ENCODE results near the gene TMEM205. TPM values are rescaled to one million over a fixed set of nuclear protein-coding genes. Genes with fewer than 3 reads are reported as not detected.
"Not testable (repeated sequence)": the region's sequence is repeated elsewhere in the genome, so short reads cannot be mapped to it uniquely, and the experiment has no call there.

Gene TMEM205
- total RNA-seq, 5 donors from 2014 or later (not counting 1 experiment from before 2014, with no cell fraction given): 15.6 to 32.9 (median 27.0) TPM

GRCh38 chr19:11322269-11323024 lies 23.6 kb downstream of the TMEM205 start:
- Mint-ChIP-seq H3K4me1 (peaks cover 13 to 20% (median 19%) of the 10 kb centered on the region in 3 donors), H3K36me3 (peaks cover 14% of the 10 kb centered on the region), H3K27ac (no peak overlapping the region), H3K4me3 (no peak overlapping the region), H3K27me3 (peaks cover 6 to 7% of the 10 kb centered on the region in 2 donors), H3K9me3 (no peaks in the 10 kb centered on the region)
- Histone ChIP-seq H3K27ac (ENCODE audit: low read length) (no peak overlapping the region), H3K9me3 (no peaks in the 10 kb centered on the region), H3K36me3 (ENCODE audit: control insufficient read depth in 2 of 2, extremely low read depth in 1 of 2, insufficient read depth in 1 of 2, low read length in 1 of 2) (peaks cover 2 to 4% of the 10 kb centered on the region in 2 donors), H3K4me1 (ENCODE audit: control insufficient read depth in 1 of 2, extremely low read depth in 1 of 2, insufficient read depth in 2 of 2, low read length in 2 of 2) (peaks cover 2 to 12% of the 10 kb centered on the region in 2 experiments), H3K27me3 (replicated peaks in 1 of 2; ENCODE audit: control insufficient read depth in 2 of 2, extremely low read depth in 1 of 2, insufficient read depth in 2 of 2, low read length in 1 of 2) (peaks cover 0 to 17% of the 10 kb centered on the region in 2 experiments), H3K4me3 (ENCODE audit: control insufficient read depth in 1 of 2, extremely low read depth in 1 of 2, low read length in 1 of 2) (no peak overlapping the region)
- DNase-seq: no peak
- no peak for ATAC-seq (replicated peaks in 1 of 4)
- WGBS (ENCODE audit: insufficient coverage): 100% methylated on average over 4 of the region's 7 CpGs
- CTCF ChIA-PET: no interaction called here
- POLR2A ChIA-PET: interaction anchor here in 1 of 2 donors (0.8 kb wide), 1 partner anchor 24 kb away, joined by 3 read pairs; the partner anchor contains the start of genes CCDC159 and TMEM205

GRCh38 chr19:11321191-11322126 lies 24.6 kb downstream of the TMEM205 start:
- H3K9me3 Mint-ChIP-seq: no peaks in the 10 kb centered on the region
- H3K36me3 Mint-ChIP-seq: peaks cover 7% of the 10 kb centered on the region
- no peak for DNase-seq
- Histone ChIP-seq H3K27me3 (replicated peaks in 1 of 2; ENCODE audit: control insufficient read depth in 2 of 2, extremely low read depth in 1 of 2, insufficient read depth in 2 of 2, low read length in 1 of 2) (peaks cover 0 to 17% of the 10 kb centered on the region in 2 experiments), H3K36me3 (ENCODE audit: control insufficient read depth in 2 of 2, extremely low read depth in 1 of 2, insufficient read depth in 1 of 2, low read length in 1 of 2) (peaks cover under 1 to 2% of the 10 kb centered on the region in 2 donors), H3K9me3 (no peaks in the 10 kb centered on the region), H3K4me1 (ENCODE audit: control insufficient read depth in 1 of 2, extremely low read depth in 1 of 2, insufficient read depth in 2 of 2, low read length in 2 of 2) (peaks cover 2 to 12% of the 10 kb centered on the region in 2 experiments), H3K27ac (ENCODE audit: low read length) (no peak overlapping the region), H3K4me3 (ENCODE audit: control insufficient read depth in 1 of 2, extremely low read depth in 1 of 2, low read length in 1 of 2) (no peak overlapping the region)
- no peak for ATAC-seq (replicated peaks in 1 of 4)
- H3K27me3 Mint-ChIP-seq: peaks cover 7 to 11% of the 10 kb centered on the region in 2 donors
- ChIA-PET CTCF (no interaction called here), POLR2A (no interaction called here)
- H3K4me3 Mint-ChIP-seq: no peak overlapping the region
- H3K4me1 Mint-ChIP-seq: peaks cover 13 to 20% (median 19%) of the 10 kb centered on the region in 3 donors
- no peak overlapping the region for H3K27ac Mint-ChIP-seq
- 94% methylated on average over 5 of the region's 14 CpGs for WGBS (ENCODE audit: insufficient coverage)

GRCh38 chr19:11320278-11320995 lies 25.6 kb downstream of the TMEM205 start:
- POLR2A ChIA-PET; H3K27ac ChIP-seq (ENCODE audit: low read length); H3K4me3 Mint-ChIP-seq; DNase-seq; H3K36me3 ChIP-seq (ENCODE audit: control insufficient read depth in 2 of 2, extremely low read depth in 1 of 2, insufficient read depth in 1 of 2, low read length in 1 of 2); ATAC-seq (replicated peaks in 1 of 4); H3K4me3 ChIP-seq (ENCODE audit: control insufficient read depth in 1 of 2, extremely low read depth in 1 of 2, low read length in 1 of 2); H3K36me3 Mint-ChIP-seq; H3K9me3 Mint-ChIP-seq; H3K9me3 ChIP-seq; H3K27ac Mint-ChIP-seq: not testable (repeated sequence)
- peaks cover 7 to 11% of the 10 kb centered on the region in 2 donors for H3K27me3 Mint-ChIP-seq
- peaks cover 13 to 20% (median 19%) of the 10 kb centered on the region in 3 donors for H3K4me1 Mint-ChIP-seq
- Histone ChIP-seq H3K4me1 (ENCODE audit: control insufficient read depth in 1 of 2, extremely low read depth in 1 of 2, insufficient read depth in 2 of 2, low read length in 2 of 2) (peaks cover 2 to 12% of the 10 kb centered on the region in 2 experiments), H3K27me3 (replicated peaks in 1 of 2; ENCODE audit: control insufficient read depth in 2 of 2, extremely low read depth in 1 of 2, insufficient read depth in 2 of 2, low read length in 1 of 2) (peaks cover 0 to 17% of the 10 kb centered on the region in 2 experiments)
- 88% methylated on average over 1 of the region's 9 CpGs for WGBS (ENCODE audit: insufficient coverage)
- CTCF ChIA-PET: interaction anchor here in 1 of 2 donors (0.6 kb wide), 1 partner anchor 100 kb away, joined by 7 read pairs; no protein-coding TSS in a partner anchor

DNA sequence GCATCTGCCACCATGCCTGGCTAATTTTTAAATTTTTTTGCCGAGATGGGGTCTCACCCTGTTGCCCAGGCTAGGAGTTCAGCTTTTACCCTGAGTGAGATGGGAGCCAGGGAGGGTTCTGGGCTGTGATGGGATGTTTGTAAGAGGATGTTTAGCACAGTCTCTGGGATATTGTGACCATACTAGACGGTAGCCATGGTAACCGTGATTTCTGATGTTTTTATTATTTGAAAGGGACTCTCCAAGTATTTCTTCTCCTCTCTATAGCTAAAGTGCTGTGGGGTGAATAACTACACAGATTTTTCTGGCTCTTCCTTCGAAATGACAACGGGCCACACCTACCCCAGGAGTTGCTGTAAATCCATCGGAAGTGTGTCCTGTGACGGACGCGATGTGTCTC lies 39.7 kb downstream of the TMEM205 start:
- Mint-ChIP-seq H3K4me3 (no peak overlapping the region), H3K4me1 (no peaks in the 10 kb centered on the region), H3K9me3 (no peaks in the 10 kb centered on the region), H3K36me3 (no peaks in the 10 kb centered on the region), H3K27me3 (peaks cover 6 to 9% of the 10 kb centered on the region in 2 donors), H3K27ac (no peak overlapping the region)
- H3K9me3 ChIP-seq: no peaks in the 10 kb centered on the region
- H3K4me3 ChIP-seq (ENCODE audit: control insufficient read depth in 1 of 2, extremely low read depth in 1 of 2, low read length in 1 of 2): no peak overlapping the region
- ChIA-PET CTCF (no interaction called here), POLR2A (no interaction called here)
- DNase-seq (no peak), ATAC-seq (replicated peaks in 1 of 4) (no peak)
- WGBS (ENCODE audit: insufficient coverage): 90% methylated on average over 1 of the region's 9 CpGs
- H3K27me3 ChIP-seq (replicated peaks in 1 of 2; ENCODE audit: control insufficient read depth in 2 of 2, extremely low read depth in 1 of 2, insufficient read depth in 2 of 2, low read length in 1 of 2): peaks cover 0 to 15% of the 10 kb centered on the region in 2 experiments
- H3K36me3 ChIP-seq (ENCODE audit: control insufficient read depth in 2 of 2, extremely low read depth in 1 of 2, insufficient read depth in 1 of 2, low read length in 1 of 2): no peaks in the 10 kb centered on the region
- H3K27ac ChIP-seq (ENCODE audit: low read length): no peak overlapping the region
- no peaks in the 10 kb centered on the region for H3K4me1 ChIP-seq (ENCODE audit: control insufficient read depth in 1 of 2, extremely low read depth in 1 of 2, insufficient read depth in 2 of 2, low read length in 2 of 2)

- DNase-seq: no peak
- H3K4me3 ChIP-seq (ENCODE audit: control insufficient read depth in 1 of 2, extremely low read depth in 1 of 2, low read length in 1 of 2): no peak overlapping the region
- no peaks in the 10 kb centered on the region for H3K9me3 Mint-ChIP-seq
- no peak overlapping the region for H3K4me3 Mint-ChIP-seq
- H3K27ac Mint-ChIP-seq: no peak overlapping the region
- peaks cover 7 to 9% of the 10 kb centered on the region in 2 donors for H3K27me3 Mint-ChIP-seq
- H3K27ac ChIP-seq (ENCODE audit: low read length): no peak overlapping the region
- no peaks in the 10 kb centered on the region for H3K36me3 Mint-ChIP-seq
- no CpG with 5 or more reads among the region's 5 CpGs for WGBS (ENCODE audit: insufficient coverage)
- H3K4me1 ChIP-seq (ENCODE audit: control insufficient read depth in 1 of 2, extremely low read depth in 1 of 2, insufficient read depth in 2 of 2, low read length in 2 of 2): no peaks in the 10 kb centered on the region
- H3K27me3 ChIP-seq (replicated peaks in 1 of 2; ENCODE audit: control insufficient read depth in 2 of 2, extremely low read depth in 1 of 2, insufficient read depth in 2 of 2, low read length in 1 of 2): peaks cover 0 to 13% of the 10 kb centered on the region in 2 experiments
- ATAC-seq (replicated peaks in 1 of 4): no peak
- no peaks in the 10 kb centered on the region for H3K9me3 ChIP-seq
- no peaks in the 10 kb centered on the region for H3K36me3 ChIP-seq (ENCODE audit: control insufficient read depth in 2 of 2, extremely low read depth in 1 of 2, insufficient read depth in 1 of 2, low read length in 1 of 2)
- ChIA-PET CTCF (interaction anchor here in 1 of 2 donors (0.6 to 0.7 kb wide), 2 partner anchors 19 to 346 kb away, joined by 3 to 4 read pairs; no protein-coding TSS in a partner anchor), POLR2A (no interaction called here)
- no peaks in the 10 kb centered on the region for H3K4me1 Mint-ChIP-seq
Observed at GRCh38 chr19:11304936-11305335, 41.1 kb downstream of the TMEM205 start.

DNA sequence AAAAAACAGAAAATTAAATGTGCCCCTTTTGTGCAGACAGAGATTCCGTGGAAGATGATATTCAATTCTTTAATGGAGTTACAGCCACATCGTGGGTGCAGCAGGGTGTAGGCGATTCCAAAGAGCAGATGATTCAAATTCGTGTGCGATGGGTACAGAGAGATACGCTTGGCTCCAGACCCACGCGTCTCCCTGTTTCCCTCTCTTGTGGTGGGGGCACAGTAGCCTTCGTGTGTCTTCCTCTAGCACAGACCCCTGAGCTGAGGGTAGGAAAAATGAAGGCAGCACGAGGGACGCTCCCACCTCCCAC lies 45.3 kb downstream of the TMEM205 start:
- WGBS (ENCODE audit: insufficient coverage): 69% methylated on average over 4 of the region's 11 CpGs
- Mint-ChIP-seq H3K36me3 (no peaks in the 10 kb centered on the region), H3K27me3 (peaks cover 0 to 12% of the 10 kb centered on the region in 2 donors), H3K4me3 (no peak overlapping the region), H3K27ac (no peak overlapping the region), H3K9me3 (no peaks in the 10 kb centered on the region), H3K4me1 (no peaks in the 10 kb centered on the region)
- no peaks in the 10 kb centered on the region for H3K4me1 ChIP-seq (ENCODE audit: control insufficient read depth in 1 of 2, extremely low read depth in 1 of 2, insufficient read depth in 2 of 2, low read length in 2 of 2)
- H3K27ac ChIP-seq (ENCODE audit: low read length): no peak overlapping the region
- ChIA-PET CTCF (no interaction called here), POLR2A (no interaction called here)
- H3K4me3 ChIP-seq (ENCODE audit: control insufficient read depth in 1 of 2, extremely low read depth in 1 of 2, low read length in 1 of 2): no peak overlapping the region
- H3K36me3 ChIP-seq (ENCODE audit: control insufficient read depth in 2 of 2, extremely low read depth in 1 of 2, insufficient read depth in 1 of 2, low read length in 1 of 2): no peaks in the 10 kb centered on the region
- ATAC-seq (replicated peaks in 1 of 4) (no peak), DNase-seq (no peak)
- H3K9me3 ChIP-seq: no peaks in the 10 kb centered on the region
- H3K27me3 ChIP-seq (replicated peaks in 1 of 2; ENCODE audit: control insufficient read depth in 2 of 2, extremely low read depth in 1 of 2, insufficient read depth in 2 of 2, low read length in 1 of 2): peaks cover 0 to 10% of the 10 kb centered on the region in 2 experiments
